Transverse colon (tissue), 4 donors: Measurements from ENCODE around the gene CTDP1. TPM values are rescaled to one million over a fixed set of nuclear protein-coding genes. Genes with fewer than 3 reads are reported as not detected.

Experiments
- DNase-seq: peaks from one replicate; pipeline ENCODE4 v3.0.0-alpha.2; 2019
- H3K27ac ChIP-seq, 4 donors: fragments of 200-600 bp; sonication (generic); 2 replicates each; pipeline ENCODE4 v1.5.1; 2016 to 2018; ENCODE audit warnings: inconsistent platforms in 4 of 4
- H3K27me3 ChIP-seq: fragments of 200-600 bp; sonication (generic); 2 replicates; pipeline ENCODE4 v1.5.1; 2017; ENCODE audit warnings: inconsistent platforms
- H3K36me3 ChIP-seq, 4 donors: fragments of 200-600 bp; sonication (generic); 2 replicates each; pipeline ENCODE4 v1.5.1; 2017 to 2019; ENCODE audit warnings: inconsistent platforms in 4 of 4
- H3K4me1 ChIP-seq, 4 donors: fragments of 200-600 bp; sonication (generic); 2 replicates each; pipeline ENCODE4 v1.5.1; 2017 to 2020; ENCODE audit warnings: inconsistent platforms in 4 of 4
- H3K4me3 ChIP-seq, 4 donors: fragments of 200-600 bp; sonication (generic); 1 replicate in 1 of 4; 2 replicates in 3 of 4; pipeline versions ENCODE4 v1.5.1 to v1.6.1; 2017 to 2019; ENCODE audit warnings: inconsistent platforms in 4 of 4
- H3K9me3 ChIP-seq, 2 donors: fragments of 200-600 bp; sonication (generic); 2 replicates each; pipeline ENCODE4 v1.5.1; 2017 to 2019; ENCODE audit warnings: inconsistent platforms in 2 of 2
- CTCF ChIP-seq, 5 experiments: fragments of 200-600 bp in 3 of 5; fragments of 450-650 bp in 2 of 5; sonication (generic) in 3 of 5; IDR thresholded peaks; 1 replicate in 2 of 5; 2 replicates in 3 of 5; pipeline ENCODE4 v1.5.1; 2016 to 2017; ENCODE audit warnings: antibody characterized with exemption in 5 of 5, inconsistent platforms in 3 of 5, mild to moderate bottlenecking in 2 of 5, moderate library complexity in 1 of 5
- EP300 ChIP-seq: sonication (generic); formaldehyde crosslinking; IDR thresholded peaks from one replicate; pipeline ENCODE4 v1.6.1; 2017; ENCODE audit warnings: antibody characterized with exemption, low read depth
- POLR2A ChIP-seq: fragments of 450-650 bp; IDR thresholded peaks from one replicate; pipeline ENCODE4 v1.6.1; 2016; ENCODE audit warnings: antibody characterized with exemption, mild to moderate bottlenecking, moderate library complexity
- POLR2AphosphoS5 ChIP-seq, 3 donors: sonication (generic); formaldehyde crosslinking; IDR thresholded peaks; one replicate each; pipeline ENCODE4 v1.6.1; 2016; ENCODE audit warnings: antibody characterized with exemption in 3 of 3
- WGBS, 2 donors: methylation state at CpG; one replicate each; pipeline ENCODE4 v1.1.5; 2018; ENCODE audit warnings: low coverage in 1 of 2; 5-methylcytosine and 5-hydroxymethylcytosine counted together
- in situ Hi-C, 4 donors: fragments of 200-750 bp; cut with MboI; loops; one replicate each; pipeline versions ENCODE4 v1.15.0 to v1.15.1; 2017; ENCODE audit warnings: low sequenced_read_pairs in 3 of 4, low pct_ligation_motif_present in 1 of 4, low pct_unique_long_range_greater_than_20kb in 1 of 4
- intact Hi-C: fragments of 100-400 bp; cut with DNase I; formaldehyde crosslinking; loops from one replicate; pipeline ENCODE4 v1.15.1; 2023; ENCODE audit warnings: low total_unique reads
- total RNA-seq, 4 donors: library from RNA; depleted of rRNA; stranded (reverse); fragments of >200 nt; gene quantifications; one replicate each; pipeline ENCODE4 v1.1.0, GENCODE V29; 2016

CTDP1 gene
- total RNA-seq, 4 donors from 2014 or later, result 30.6 to 120 (median 49.3) TPM

- Histone ChIP-seq H3K9me3 (no peaks in the 10 kb centered on the region), H3K27ac (no peak overlapping the region), H3K4me3 (no peak overlapping the region), H3K4me1 (no peaks in the 10 kb centered on the region), H3K27me3 (no peaks in the 10 kb centered on the region), H3K36me3 (no peaks in the 10 kb centered on the region)
- in situ Hi-C loops (no loop called here), intact Hi-C loops (no loop called here)
- WGBS, 2 donors, result 68 to 75% methylated on average over 4 of the region's 4 CpGs
- no peak for TF ChIP-seq POLR2A
- no peak for DNase-seq
Observed at GRCh38 chr18:79662034-79662433, 17.6 kb upstream of the CTDP1 start.

DNA sequence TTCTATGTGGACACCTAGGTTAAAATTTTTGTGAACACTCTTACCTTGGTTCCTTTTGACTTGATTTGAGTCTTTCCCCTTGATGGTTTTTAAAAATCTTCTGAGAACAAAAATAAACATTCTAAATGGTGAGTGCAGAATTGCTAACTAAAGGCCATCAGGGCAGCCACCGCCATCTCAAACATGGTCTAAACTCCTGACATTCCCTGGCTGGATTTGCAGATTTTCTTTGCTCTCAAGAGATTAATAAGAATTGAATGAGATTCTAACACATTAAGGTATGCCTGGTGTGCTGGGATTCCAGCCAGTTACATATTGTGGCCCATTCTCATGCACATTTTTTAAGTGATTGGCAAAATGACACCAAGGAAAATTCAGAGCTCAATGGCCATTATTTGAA lies 17.2 kb upstream of the CTDP1 start:
- H3K9me3 ChIP-seq, result no peaks in the 10 kb centered on the region
- no peaks in the 10 kb centered on the region for H3K36me3 ChIP-seq
- no peak overlapping the region for H3K27ac ChIP-seq
- in situ Hi-C loops (no loop called here), intact Hi-C loops (no loop called here)
- no peak overlapping the region for H3K4me3 ChIP-seq
- 90 to 100% methylated on average over 1 of the region's 1 CpG for WGBS, 2 donors
- no peak for DNase-seq
- no peaks in the 10 kb centered on the region for H3K4me1 ChIP-seq
- no peaks in the 10 kb centered on the region for H3K27me3 ChIP-seq
- no peak for TF ChIP-seq EP300
- no peak for TF ChIP-seq POLR2AphosphoS5 (IDR thresholded peaks at IDR 0.05)
- TF ChIP-seq POLR2A, result no peak
- TF ChIP-seq CTCF (IDR thresholded peaks at IDR 0.05), result no peak

DNA sequence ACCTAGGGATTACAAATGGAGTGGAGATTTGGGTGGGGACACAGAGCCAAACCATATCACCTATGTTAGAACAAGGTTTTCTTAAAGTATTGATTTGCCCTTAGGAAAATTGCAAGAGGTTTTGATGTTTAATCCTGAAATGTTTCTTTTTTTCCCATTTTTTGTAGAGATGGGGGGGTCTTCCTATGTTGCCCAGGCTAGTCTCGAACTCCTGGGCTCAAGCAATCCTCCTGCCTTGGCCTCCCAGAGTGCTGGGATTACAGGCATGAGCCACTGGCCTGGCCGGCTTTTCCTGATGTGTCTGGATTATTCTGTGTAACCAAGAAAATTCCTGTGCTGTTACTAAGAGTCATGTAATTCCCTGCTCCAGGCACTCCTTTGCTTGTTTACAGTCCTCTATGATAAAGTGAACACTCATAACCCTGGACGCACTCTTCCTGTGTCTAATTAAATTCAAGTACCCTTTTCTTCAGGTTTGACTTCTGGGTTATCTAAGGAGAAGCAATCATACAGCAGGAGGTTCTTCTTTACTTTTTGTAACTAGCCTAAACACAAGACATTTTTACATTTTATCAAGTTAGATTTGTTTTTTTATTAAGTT lies 15.0 kb upstream of the CTDP1 start:
- TF ChIP-seq POLR2A (no peak), CTCF (IDR thresholded peaks at IDR 0.05) (no peak), POLR2AphosphoS5 (IDR thresholded peaks at IDR 0.05) (no peak), EP300 (no peak)
- H3K27me3 ChIP-seq, result no peaks in the 10 kb centered on the region
- no peaks in the 10 kb centered on the region for H3K36me3 ChIP-seq
- no peak overlapping the region for H3K27ac ChIP-seq
- H3K4me1 ChIP-seq, result no peaks in the 10 kb centered on the region
- DNase-seq, result no peak
- in situ Hi-C loops, result no loop called here
- intact Hi-C loops, result no loop called here
- WGBS, 2 donors, result 69 to 71% methylated on average over 3 of the region's 3 CpGs
- no peak overlapping the region for H3K4me3 ChIP-seq
- H3K9me3 ChIP-seq, result no peaks in the 10 kb centered on the region

- H3K27ac ChIP-seq, result no peak overlapping the region
- H3K9me3 ChIP-seq, result no peaks in the 10 kb centered on the region
- intact Hi-C loops (no loop called here), in situ Hi-C loops (no loop called here)
- H3K36me3 ChIP-seq, result no peaks in the 10 kb centered on the region
- DNase-seq, result no peak
- H3K27me3 ChIP-seq, result no peaks in the 10 kb centered on the region
- TF ChIP-seq POLR2AphosphoS5 (IDR thresholded peaks at IDR 0.05) (no peak), POLR2A (no peak), CTCF (IDR thresholded peaks at IDR 0.05) (no peak), EP300 (no peak)
- no peak overlapping the region for H3K4me3 ChIP-seq
- no peaks in the 10 kb centered on the region for H3K4me1 ChIP-seq
Observed at GRCh38 chr18:79668203-79668602, 11.4 kb upstream of the CTDP1 start.
